PC-3 (cell line): ENCODE results near the gene IQCK. TPM values are rescaled to one million over a fixed set of nuclear protein-coding genes. Genes with fewer than 3 reads are reported as not detected.
A peak's percentile ranks its signal among the peaks of the same experiment; 100 is the strongest.

Experiments used
- ATAC-seq: fragments of 200-7000 bp; cut with Tn5 transposase; 2 replicates; pipeline ENCODE4 v1.9.1; 2020; ENCODE audit warnings: mild to moderate bottlenecking, moderate library complexity
- BruUV-seq: library from RNA; stranded (reverse); fragments of 400-500 nt; replicated peaks from 2 replicates; lab custom pipeline; 2021; lab: Mats Ljungman, UMichigan
- CTCF ChIA-PET: fragments of 300-600 bp; sonication (Branson Sonifier 250); formaldehyde crosslinking; loops from one replicate; lab custom pipeline; 2022; ENCODE audit warnings: antibody characterized with exemption; lab: Charles Lee
- POLR2A ChIA-PET: fragments of 300-600 bp; sonication (Branson Sonifier 250); formaldehyde crosslinking; loops from one replicate; lab custom pipeline; 2022; ENCODE audit warnings: antibody characterized with exemption; ENCODE audit not compliant: unreplicated experiment; lab: Charles Lee
- DNase-seq: peaks from one replicate; pipeline ENCODE4 v3.0.0-alpha.2; 2015
- H2AFZ ChIP-seq: fragments of 300-600 bp; sonication (generic); 2 replicates; pipeline ENCODE4 v1.6.0; 2016; ENCODE audit warnings: antibody characterized with exemption, low read length
- H3F3A ChIP-seq: fragments of 300-600 bp; sonication (generic); one replicate; pipeline ENCODE4 v1.6.0; 2017; ENCODE audit warnings: antibody characterized with exemption, low read length, control low read depth, mild to moderate bottlenecking; ENCODE audit not compliant: unreplicated experiment
- H3K27ac ChIP-seq: fragments of 300-600 bp; sonication (generic); 2 replicates; pipeline ENCODE4 v1.5.1; 2016; ENCODE audit warnings: mild to moderate bottlenecking, low read length
- H3K27me3 ChIP-seq: fragments of 300-600 bp; sonication (generic); 2 replicates; pipeline ENCODE4 v1.6.1; 2016; ENCODE audit warnings: low read length, mixed read lengths
- H3K36me3 ChIP-seq: fragments of 300-600 bp; sonication (generic); 2 replicates; pipeline ENCODE4 v1.6.1; 2016; ENCODE audit warnings: low read depth, mixed run types, low read length, mixed read lengths
- H3K4me1 ChIP-seq: fragments of 300-600 bp; sonication (generic); 2 replicates; pipeline ENCODE4 v1.5.1; 2016; ENCODE audit warnings: low read length; ENCODE audit not compliant: insufficient read depth
- H3K4me2 ChIP-seq: fragments of 300-600 bp; sonication (generic); 2 replicates; pipeline ENCODE4 v1.6.0; 2016; ENCODE audit warnings: low read length
- H3K4me3 ChIP-seq: fragments of 300-600 bp; sonication (generic); 2 replicates; pipeline ENCODE4 v1.5.1; 2016; ENCODE audit warnings: mild to moderate bottlenecking, low read length, mixed read lengths
- H3K79me2 ChIP-seq: fragments of 300-600 bp; sonication (generic); 2 replicates; pipeline ENCODE4 v1.6.1; 2017; ENCODE audit warnings: low read length, mixed read lengths
- H3K9ac ChIP-seq: fragments of 300-600 bp; sonication (generic); 2 replicates; pipeline ENCODE4 v1.6.0; 2016; ENCODE audit warnings: mild to moderate bottlenecking, low read length
- H3K9me2 ChIP-seq: fragments of 300-600 bp; sonication (generic); replicated peaks from 2 replicates; pipeline ENCODE4 v1.6.1; 2016; ENCODE audit warnings: mixed run types, low read length, mixed read lengths
- H3K9me3 ChIP-seq: fragments of 300-600 bp; sonication (generic); 2 replicates; pipeline ENCODE4 v1.6.1; 2016; ENCODE audit warnings: low read length, mixed read lengths
- H4K20me1 ChIP-seq: fragments of 300-600 bp; sonication (generic); 2 replicates; pipeline ENCODE4 v1.6.1; 2016; ENCODE audit warnings: low read length, mixed read lengths
- CTCF ChIP-seq: fragments of 300-600 bp; sonication (generic); conservative IDR thresholded peaks from 2 replicates; pipeline ENCODE4 v1.5.1; 2017; ENCODE audit warnings: antibody characterized with exemption, low read depth, mild to moderate bottlenecking, low read length
- EZH2 ChIP-seq: fragments of 300-600 bp; sonication (generic); IDR thresholded peaks from one replicate; pipeline ENCODE4 v1.6.1; 2017; ENCODE audit warnings: antibody characterized with exemption, mild to moderate bottlenecking, low read length; ENCODE audit not compliant: unreplicated experiment
- EZH2phosphoT487 ChIP-seq: fragments of 300-600 bp; sonication (generic); IDR thresholded peaks from 2 replicates; pipeline ENCODE4 v1.6.1; 2018; ENCODE audit warnings: mild to moderate bottlenecking, antibody characterized with exemption, low read length, borderline replicate concordance
- intact Hi-C: fragments of 100-400 bp; cut with micrococcal nuclease; formaldehyde crosslinking; loops from 2 replicates; pipeline ENCODE4 v1.9.0; 2023
- total RNA-seq: library from RNA; depleted of rRNA; stranded (reverse); fragments of >200 nt; gene quantifications from 2 replicates; pipeline ENCODE4 v1.2.3, GENCODE V29; 2014

Gene IQCK
- total RNA-seq, 1 experiment from 2014 or later: 8.9 TPM

- ChIA-PET POLR2A (no interaction called here), CTCF (no interaction called here)
- H3F3A ChIP-seq: peaks cover 4% of the 10 kb centered on the region
- H3K4me3 ChIP-seq: no peak overlapping the region
- ATAC-seq (no peak), DNase-seq (no peak)
- no peaks in the 10 kb centered on the region for H4K20me1 ChIP-seq
- no peak overlapping the region for H3K4me2 ChIP-seq
- H3K9me3 ChIP-seq: no peaks in the 10 kb centered on the region
- BruUV-seq: no TSS peak
- TF ChIP-seq EZH2phosphoT487 (no peak), EZH2 (no peak)
- peak overlapping the region; percentile 74 for H3K27ac ChIP-seq
- no peak overlapping the region for H2AFZ ChIP-seq
- H3K9me2 ChIP-seq: no peaks in the 10 kb centered on the region
- no peaks in the 10 kb centered on the region for H3K79me2 ChIP-seq
- H3K9ac ChIP-seq: peak overlapping the region; percentile 12; the same call in 1 of the 2 replicates
- no peaks in the 10 kb centered on the region for H3K27me3 ChIP-seq
- peaks cover 42% of the 10 kb centered on the region for H3K4me1 ChIP-seq
- intact Hi-C loops: no loop called here
- no peaks in the 10 kb centered on the region for H3K36me3 ChIP-seq
These were observed 90.1 kb downstream of the IQCK start for GRCh38 chr16:19808061-19808641.

GRCh38 chr16:19809121-19809635, 91.1 kb downstream of the IQCK start:
- no TSS peak for BruUV-seq
- no peaks in the 10 kb centered on the region for H3K36me3 ChIP-seq
- peak; percentile 82 for DNase-seq
- H4K20me1 ChIP-seq: no peaks in the 10 kb centered on the region
- H3K9ac ChIP-seq: peak overlapping the region; percentile 27; the same call in 1 of the 2 replicates
- H3K4me1 ChIP-seq: peaks cover 42% of the 10 kb centered on the region
- no peaks in the 10 kb centered on the region for H3K27me3 ChIP-seq
- TF ChIP-seq EZH2phosphoT487: no peak
- no peak for TF ChIP-seq CTCF
- no peaks in the 10 kb centered on the region for H3K9me3 ChIP-seq
- no peaks in the 10 kb centered on the region for H3K79me2 ChIP-seq
- H3K27ac ChIP-seq: peak overlapping the region; percentile 74
- intact Hi-C loops: no loop called here
- CTCF ChIA-PET: no interaction called here
- H3K4me2 ChIP-seq: no peak overlapping the region
- H3K4me3 ChIP-seq: no peak overlapping the region
- ATAC-seq: no peak
- POLR2A ChIA-PET: no interaction called here
- H3F3A ChIP-seq: peaks cover 4% of the 10 kb centered on the region
- no peak overlapping the region for H2AFZ ChIP-seq
- no peaks in the 10 kb centered on the region for H3K9me2 ChIP-seq

- Histone ChIP-seq H3K4me2 (no peak overlapping the region), H3K9me2 (no peaks in the 10 kb centered on the region), H4K20me1 (no peaks in the 10 kb centered on the region), H2AFZ (no peak overlapping the region), H3K36me3 (no peaks in the 10 kb centered on the region), H3K27ac (peak overlapping the region; percentile 74), H3K79me2 (no peaks in the 10 kb centered on the region), H3K9ac (peak overlapping the region; percentile 27; the same call in 1 of the 2 replicates), H3K4me1 (peaks cover 37% of the 10 kb centered on the region), H3F3A (peaks cover 4% of the 10 kb centered on the region), H3K27me3 (no peaks in the 10 kb centered on the region), H3K4me3 (no peak overlapping the region), H3K9me3 (no peaks in the 10 kb centered on the region)
- no peak for TF ChIP-seq EZH2
- TF ChIP-seq CTCF: no peak
- TF ChIP-seq EZH2phosphoT487: no peak
- ATAC-seq: no peak
- no peak for DNase-seq
- ChIA-PET POLR2A (no interaction called here), CTCF (no interaction called here)
- intact Hi-C loops: no loop called here
- no TSS peak for BruUV-seq
These were observed 91.6 kb downstream of the IQCK start for GRCh38 chr16:19809693-19810092.
